GM12872 (cell line): ENCODE data around the gene PLXDC2.

Experiments used
- TF ChIP-seq, protein P1 (sequence below): IDR thresholded peaks from 3 replicates; pipeline ENCODE4 v1.5.1; 2011; ENCODE audit warnings: low read depth, mild to moderate bottlenecking, low read length, moderate library complexity; ENCODE audit not compliant: insufficient read depth

The PLXDC2 gene

DNA sequence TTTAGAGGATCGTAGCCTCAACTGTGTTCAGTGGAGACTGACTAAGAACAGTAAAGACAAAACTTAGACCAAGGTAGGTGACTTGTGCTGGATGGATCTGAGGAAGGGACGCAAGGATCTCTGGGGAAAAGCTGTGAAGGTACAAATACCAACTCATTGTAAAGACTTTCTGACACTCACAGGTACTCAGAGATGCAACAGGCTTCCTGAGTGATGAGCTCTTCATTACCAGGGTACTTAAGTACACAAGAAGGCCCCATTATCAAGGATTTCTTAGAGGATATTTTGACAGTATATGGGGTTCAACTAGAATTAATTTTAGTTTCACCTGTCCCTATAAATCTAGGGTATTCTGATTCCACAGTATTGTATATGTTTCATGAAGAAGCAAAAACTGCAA is 440.7 kb downstream of the PLXDC2 start:
- TF ChIP-seq, protein P1, sequence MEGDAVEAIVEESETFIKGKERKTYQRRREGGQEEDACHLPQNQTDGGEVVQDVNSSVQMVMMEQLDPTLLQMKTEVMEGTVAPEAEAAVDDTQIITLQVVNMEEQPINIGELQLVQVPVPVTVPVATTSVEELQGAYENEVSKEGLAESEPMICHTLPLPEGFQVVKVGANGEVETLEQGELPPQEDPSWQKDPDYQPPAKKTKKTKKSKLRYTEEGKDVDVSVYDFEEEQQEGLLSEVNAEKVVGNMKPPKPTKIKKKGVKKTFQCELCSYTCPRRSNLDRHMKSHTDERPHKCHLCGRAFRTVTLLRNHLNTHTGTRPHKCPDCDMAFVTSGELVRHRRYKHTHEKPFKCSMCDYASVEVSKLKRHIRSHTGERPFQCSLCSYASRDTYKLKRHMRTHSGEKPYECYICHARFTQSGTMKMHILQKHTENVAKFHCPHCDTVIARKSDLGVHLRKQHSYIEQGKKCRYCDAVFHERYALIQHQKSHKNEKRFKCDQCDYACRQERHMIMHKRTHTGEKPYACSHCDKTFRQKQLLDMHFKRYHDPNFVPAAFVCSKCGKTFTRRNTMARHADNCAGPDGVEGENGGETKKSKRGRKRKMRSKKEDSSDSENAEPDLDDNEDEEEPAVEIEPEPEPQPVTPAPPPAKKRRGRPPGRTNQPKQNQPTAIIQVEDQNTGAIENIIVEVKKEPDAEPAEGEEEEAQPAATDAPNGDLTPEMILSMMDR = no peak

DNA sequence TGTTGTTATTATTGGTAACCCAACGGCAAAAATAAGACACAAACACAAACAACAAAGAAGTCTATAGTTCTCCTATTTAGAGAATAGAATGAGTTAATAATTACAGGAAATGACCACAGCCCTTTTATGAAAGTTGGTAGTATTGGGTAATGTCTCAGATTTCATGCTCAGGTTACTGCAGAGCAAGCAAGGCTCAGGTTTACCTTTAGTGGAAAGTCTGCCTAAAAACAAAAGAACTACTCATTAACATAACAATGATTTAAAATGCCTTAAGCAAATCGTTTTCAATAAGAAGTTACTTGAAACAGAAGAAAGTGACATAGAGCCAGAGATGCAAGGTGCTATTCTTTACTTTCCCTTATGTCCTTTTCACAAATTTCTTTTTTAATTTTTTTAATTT is 441.2 kb downstream of the PLXDC2 start:
- TF ChIP-seq, protein P1 = no peak

DNA sequence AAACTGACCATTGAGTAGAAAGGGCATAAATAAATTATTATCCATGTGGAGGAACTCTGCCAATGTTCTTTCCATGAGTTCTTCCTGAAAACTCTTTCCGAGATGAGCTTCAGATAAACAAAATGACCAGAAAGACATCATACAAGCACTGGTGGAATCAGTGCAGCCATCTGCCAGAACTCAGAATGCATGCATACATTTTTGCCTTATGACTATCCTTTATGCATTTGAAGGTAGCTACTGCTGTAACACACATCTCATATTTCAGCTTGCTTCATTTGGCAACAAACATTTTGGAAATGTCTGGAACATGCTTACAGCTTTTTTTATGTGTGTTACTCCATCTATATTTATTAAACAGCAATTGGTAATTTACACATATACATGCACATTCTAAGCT is 448.9 kb downstream of the PLXDC2 start:
- TF ChIP-seq, protein P1 = no peak

DNA sequence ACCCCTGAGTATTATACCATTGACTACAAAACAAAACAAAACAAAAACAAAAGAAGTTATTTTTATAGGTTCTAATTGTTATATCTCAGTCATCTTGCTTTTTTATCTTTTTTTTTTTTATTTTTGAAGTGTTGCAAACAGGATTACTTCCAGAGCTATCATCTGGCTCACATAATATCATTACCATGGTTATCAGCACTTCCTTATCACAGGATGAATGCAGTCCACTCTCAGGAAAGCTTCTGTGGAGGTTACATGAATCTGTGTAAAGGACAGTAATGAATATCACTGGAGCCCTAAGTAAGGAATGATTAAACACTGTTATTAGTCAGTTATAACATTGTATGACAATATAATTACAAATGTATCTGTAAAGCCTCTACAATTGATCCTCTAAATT is 451.5 kb downstream of the PLXDC2 start:
- TF ChIP-seq, protein P1 = no peak

DNA sequence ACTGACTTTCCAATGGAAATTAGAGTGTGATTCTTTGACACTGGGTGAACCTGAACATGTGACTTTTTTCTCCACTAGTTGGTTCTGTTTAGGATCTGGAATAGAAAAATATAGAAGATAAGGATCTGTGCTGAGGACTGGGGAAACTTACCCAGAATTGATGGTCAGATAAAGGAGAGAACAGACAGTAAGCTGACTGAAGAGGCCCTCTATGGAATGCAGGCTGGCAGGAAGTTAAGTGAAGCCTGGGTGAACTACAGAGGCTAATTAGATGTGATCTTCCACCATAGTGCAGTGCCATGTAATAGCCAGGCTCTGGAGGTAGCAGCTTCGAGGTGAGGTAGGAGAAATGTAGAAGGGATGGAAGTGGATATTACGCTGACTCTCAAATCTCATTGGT is 455.3 kb downstream of the PLXDC2 start:
- TF ChIP-seq, protein P1 = no peak

DNA sequence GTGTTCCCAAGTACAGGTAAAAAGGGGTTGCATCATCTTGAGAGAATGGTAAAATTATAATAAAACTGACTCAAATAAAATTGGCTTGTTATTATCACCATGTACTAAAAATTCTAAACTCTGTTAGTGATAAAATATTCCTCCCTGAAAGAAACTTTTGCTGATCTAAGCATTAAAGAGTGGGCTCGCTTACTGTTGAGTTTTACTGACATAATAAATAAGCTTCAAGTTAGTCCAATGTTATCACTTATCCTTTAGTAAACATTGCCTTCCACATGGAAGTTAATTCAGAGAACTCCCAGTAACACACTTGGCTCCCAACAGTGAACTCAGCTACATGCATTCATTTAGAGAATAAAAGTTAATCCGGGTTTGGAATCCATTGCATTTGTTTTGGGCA is 456.4 kb downstream of the PLXDC2 start:
- TF ChIP-seq, protein P1 = no peak

DNA sequence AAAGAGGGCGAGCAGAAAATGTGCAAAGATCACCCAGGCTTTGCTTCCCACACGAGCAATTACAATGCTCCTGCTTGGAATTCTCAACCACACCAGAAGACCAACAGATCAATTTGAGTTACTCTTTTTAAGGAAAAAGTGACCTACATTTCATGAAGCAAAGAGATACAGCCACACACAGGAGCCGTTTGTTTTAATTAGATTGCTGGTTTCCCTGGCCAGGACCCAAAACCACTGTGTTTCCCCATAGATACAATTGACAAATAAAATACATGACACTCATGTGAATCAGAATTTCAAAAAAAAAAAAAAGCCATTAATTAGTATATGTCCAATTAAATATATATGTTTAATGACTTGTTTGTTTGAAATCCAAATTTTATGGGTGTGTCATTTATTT is 458.3 kb downstream of the PLXDC2 start:
- TF ChIP-seq, protein P1 = no peak

DNA sequence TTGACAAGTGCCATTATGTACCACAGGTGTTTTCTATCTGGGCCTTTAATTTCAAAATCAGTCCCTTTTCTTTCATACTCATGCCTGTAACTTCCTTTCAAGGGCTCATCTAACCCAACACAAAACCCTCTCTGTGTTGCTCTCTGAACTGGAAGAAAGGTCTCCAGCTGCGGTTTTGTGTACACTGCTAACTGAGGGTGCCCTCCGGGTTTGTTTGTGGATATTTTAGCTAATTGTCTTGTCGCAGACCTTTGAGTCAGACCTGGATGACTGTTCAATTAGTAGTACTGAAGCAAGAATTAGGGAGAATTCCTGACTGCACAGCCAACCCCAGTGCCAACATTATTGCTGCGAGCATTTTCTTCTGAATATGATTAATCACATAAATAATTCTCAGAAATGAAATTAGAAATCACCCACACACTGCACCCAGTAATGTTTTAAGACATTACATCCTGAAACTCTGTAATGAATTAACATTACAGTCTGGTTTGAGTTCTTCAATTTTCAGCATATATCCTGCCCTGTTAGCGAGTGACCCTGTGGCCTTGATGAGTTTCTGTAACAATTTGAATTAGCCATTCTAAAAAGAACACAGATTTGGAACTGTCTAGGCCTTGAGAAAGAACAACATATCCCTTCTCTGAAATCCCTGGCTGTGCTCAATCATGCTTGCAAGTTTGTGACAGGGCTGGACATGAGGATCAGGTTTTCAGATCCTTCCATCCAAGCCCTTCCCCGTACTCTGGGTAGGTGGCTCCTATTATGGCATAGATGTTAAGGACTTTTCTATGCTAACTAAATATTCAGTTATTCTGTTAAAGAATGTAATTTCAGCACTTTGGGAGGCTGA is 460.1 kb downstream of the PLXDC2 start:
- TF ChIP-seq, protein P1 = no peak
